Measurements from ENCODE around the gene KRTAP9-4. TPM values are rescaled to one million over a fixed set of nuclear protein-coding genes. Genes with fewer than 3 reads are reported as not detected.
"Not testable (repeated sequence)": the region's sequence is repeated elsewhere in the genome, so short reads cannot be mapped to it uniquely, and the experiment has no call there.

KRTAP9-4 gene
- total RNA-seq, 3 donors from 2014 or later: not detected

DNA sequence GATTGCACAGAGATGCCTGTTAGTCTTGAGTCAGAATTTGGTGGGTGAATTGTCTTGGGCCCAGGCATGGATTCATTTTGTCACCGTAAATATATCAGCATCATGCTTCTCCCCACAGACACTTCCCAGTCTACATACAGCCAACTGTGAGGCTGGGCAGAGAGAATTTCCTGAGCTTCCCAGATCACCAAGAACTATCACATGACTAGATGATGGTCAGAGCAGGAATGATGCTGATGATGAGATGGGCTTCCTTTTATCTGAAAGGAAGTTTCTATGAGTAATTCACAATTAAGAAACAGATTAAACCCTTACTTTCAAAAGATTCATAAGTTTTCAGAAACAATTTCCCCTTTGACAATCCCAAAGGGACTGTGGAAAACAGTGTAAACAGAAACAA lies 5.4 kb downstream of the KRTAP9-4 start:
- ATAC-seq (no peak), DNase-seq (no peak)
- no peaks in the 10 kb centered on the region for H3K36me3 ChIP-seq (ENCODE audit: low read depth)
- no peaks in the 10 kb centered on the region for H3K9me3 ChIP-seq
- TF ChIP-seq, protein P1, sequence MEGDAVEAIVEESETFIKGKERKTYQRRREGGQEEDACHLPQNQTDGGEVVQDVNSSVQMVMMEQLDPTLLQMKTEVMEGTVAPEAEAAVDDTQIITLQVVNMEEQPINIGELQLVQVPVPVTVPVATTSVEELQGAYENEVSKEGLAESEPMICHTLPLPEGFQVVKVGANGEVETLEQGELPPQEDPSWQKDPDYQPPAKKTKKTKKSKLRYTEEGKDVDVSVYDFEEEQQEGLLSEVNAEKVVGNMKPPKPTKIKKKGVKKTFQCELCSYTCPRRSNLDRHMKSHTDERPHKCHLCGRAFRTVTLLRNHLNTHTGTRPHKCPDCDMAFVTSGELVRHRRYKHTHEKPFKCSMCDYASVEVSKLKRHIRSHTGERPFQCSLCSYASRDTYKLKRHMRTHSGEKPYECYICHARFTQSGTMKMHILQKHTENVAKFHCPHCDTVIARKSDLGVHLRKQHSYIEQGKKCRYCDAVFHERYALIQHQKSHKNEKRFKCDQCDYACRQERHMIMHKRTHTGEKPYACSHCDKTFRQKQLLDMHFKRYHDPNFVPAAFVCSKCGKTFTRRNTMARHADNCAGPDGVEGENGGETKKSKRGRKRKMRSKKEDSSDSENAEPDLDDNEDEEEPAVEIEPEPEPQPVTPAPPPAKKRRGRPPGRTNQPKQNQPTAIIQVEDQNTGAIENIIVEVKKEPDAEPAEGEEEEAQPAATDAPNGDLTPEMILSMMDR (IDR thresholded peaks at IDR 0.05): no peak
- no peaks in the 10 kb centered on the region for H3K4me1 ChIP-seq (ENCODE audit: low read depth)
- no peak overlapping the region for H3K4me3 ChIP-seq
- intact Hi-C loops (cut with DNase I, micrococcal nuclease): no loop called here

DNA sequence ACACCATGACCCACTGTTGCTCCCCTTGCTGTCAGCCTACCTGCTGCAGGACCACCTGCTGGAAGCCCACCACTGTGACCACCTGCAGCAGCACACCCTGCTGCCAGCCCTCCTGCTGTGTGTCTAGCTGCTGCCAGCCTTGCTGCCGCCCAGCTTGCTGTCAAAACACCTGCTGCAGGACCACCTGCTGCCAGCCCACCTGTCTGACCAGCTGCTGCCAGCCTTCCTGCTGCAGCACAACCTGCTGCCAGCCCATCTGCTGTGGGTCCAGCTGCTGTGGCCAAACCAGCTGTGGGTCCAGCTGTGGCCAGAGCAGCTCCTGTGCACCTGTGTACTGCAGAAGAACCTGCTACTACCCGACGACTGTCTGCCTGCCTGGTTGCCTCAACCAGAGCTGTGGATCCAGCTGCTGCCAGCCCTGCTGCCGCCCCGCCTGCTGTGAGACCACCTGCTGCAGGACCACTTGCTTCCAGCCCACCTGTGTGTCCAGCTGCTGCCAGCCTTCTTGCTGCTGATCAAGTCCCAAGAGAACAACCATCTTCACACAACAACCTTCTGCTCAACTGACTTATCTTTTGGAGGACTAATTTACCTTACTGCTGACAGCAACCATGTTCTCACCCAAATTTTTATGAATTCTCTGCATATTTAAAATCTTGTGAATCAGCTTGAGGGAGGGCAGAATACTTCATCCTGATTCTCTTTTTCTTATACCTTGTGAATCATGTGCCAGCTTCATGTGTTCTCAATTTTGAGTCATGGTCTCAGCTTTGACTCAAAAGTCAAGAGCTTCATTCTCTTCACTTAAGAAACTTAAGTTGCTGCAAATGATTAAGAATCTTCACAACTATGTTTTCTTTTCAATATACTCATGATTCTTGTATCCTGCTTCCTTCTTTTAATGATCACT lies 6.1 kb downstream of the KRTAP9-4 start, which contains the start of gene KRTAP9-9:
Gene KRTAP9-9 (plus strand): TSS at position 4 of the 910 bp plus-strand sequence.
- ATAC-seq; H3K4me1 ChIP-seq (ENCODE audit: low read depth); DNase-seq; H3K4me3 ChIP-seq; H3K36me3 ChIP-seq (ENCODE audit: low read depth); H3K9me3 ChIP-seq; intact Hi-C loops (cut with DNase I, micrococcal nuclease): not testable (repeated sequence)

DNA sequence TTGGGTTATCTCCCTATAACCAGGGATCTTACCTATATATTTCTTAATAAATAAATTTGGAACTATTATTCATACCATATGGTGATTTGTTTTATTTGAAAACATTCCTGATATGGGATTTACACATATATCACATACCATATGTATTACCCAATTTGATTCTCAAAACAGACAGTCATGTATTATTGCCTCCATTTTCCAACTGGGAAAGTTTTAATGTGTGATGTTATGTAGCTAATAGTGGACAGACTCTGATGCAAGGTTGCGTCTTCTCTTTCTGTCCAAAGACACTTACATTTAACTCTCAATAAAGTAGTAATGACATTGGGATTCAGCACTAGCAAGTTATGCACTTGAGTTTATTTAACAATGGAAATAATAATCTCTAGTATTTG lies 6.8 kb downstream of the KRTAP9-4 start:
- Histone ChIP-seq H3K36me3 (ENCODE audit: low read depth) (no peaks in the 10 kb centered on the region), H3K9me3 (no peaks in the 10 kb centered on the region), H3K4me3 (no peak overlapping the region), H3K4me1 (ENCODE audit: low read depth) (no peaks in the 10 kb centered on the region)
- ATAC-seq (no peak), DNase-seq (no peak)
- intact Hi-C loops (cut with DNase I, micrococcal nuclease): no loop called here
- TF ChIP-seq, protein P1 (IDR thresholded peaks at IDR 0.05): no peak

DNA sequence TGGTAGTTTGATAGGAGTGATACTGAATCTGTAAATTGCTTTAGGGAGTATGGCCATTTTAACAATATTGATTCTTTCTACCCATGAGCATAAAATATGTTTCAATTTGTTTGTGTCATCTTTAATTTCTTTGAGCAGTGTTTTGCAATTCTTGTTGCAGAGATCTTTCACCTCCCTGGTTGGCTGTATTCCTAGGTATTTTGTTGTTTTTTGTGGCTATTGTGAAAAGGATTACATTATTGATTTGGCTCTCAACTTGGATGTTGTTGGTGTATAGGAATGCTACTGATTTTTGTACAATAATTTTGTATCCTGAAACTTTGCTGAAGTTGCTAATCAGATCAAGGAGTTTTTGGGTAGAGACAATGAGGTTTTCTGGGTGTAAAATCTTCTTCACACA lies 8.9 kb downstream of the KRTAP9-4 start:
- H3K9me3 ChIP-seq: no peaks in the 10 kb centered on the region
- intact Hi-C loops (cut with DNase I, micrococcal nuclease): no loop called here
- TF ChIP-seq, protein P1 (IDR thresholded peaks at IDR 0.05): no peak

DNA sequence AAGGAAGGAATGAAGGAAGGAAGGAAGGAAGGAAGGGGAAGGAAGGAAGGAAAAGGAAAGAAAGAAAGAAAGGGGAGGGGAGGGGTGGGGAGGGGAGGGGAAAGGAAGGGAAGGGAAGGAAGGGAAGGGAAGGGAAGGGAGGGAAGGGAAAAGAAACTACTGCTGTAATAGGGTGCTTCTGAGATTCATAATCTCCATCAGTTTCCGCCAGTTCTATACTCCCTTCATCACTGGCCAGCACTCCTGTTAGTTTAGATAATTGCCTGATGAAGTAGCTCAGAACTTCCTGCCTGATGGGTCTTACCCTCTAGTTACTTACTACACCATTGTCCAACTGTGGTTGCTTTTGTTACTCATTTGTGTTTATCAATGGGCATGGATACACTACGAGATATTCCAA lies 13.7 kb downstream of the KRTAP9-4 start:
- Histone ChIP-seq H3K4me1 (ENCODE audit: low read depth) (no peaks in the 10 kb centered on the region), H3K4me3 (no peak overlapping the region), H3K9me3 (no peaks in the 10 kb centered on the region), H3K36me3 (ENCODE audit: low read depth) (no peaks in the 10 kb centered on the region)
- no peak for ATAC-seq
- intact Hi-C loops (cut with DNase I, micrococcal nuclease): no loop called here
- TF ChIP-seq, protein P1 (IDR thresholded peaks at IDR 0.05): no peak
- no peak for DNase-seq

More for the DNA sequence above, 8.9 kb downstream of the KRTAP9-4 start:
- H3K4me1 ChIP-seq (ENCODE audit: low read depth): no peaks in the 10 kb centered on the region
- no peak overlapping the region for H3K4me3 ChIP-seq
- DNase-seq: no peak
- ATAC-seq: no peak
- no peaks in the 10 kb centered on the region for H3K36me3 ChIP-seq (ENCODE audit: low read depth)

DNA sequence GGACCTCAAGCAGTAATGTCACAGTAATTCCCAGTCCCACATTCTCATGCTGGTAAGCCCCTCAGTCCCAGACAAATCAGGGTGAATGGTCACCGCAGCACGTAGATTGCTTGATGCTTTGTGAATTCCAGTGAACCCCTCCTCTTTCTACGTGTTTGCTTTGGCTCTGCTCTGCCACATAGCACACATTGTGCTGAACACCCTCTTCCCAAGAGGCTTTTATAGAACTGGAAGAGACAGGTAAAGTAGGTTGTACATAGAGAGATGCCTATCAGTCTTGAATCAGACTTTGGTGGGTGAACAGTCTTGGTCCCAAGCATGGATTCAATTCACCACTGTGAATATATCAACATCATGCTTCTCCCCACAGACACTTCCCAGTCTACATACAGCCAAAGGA lies 15.1 kb downstream of the KRTAP9-4 start:
- ATAC-seq: no peak
- DNase-seq: no peak
- Histone ChIP-seq H3K4me1 (ENCODE audit: low read depth) (no peaks in the 10 kb centered on the region), H3K9me3 (no peaks in the 10 kb centered on the region), H3K4me3 (no peak overlapping the region), H3K36me3 (ENCODE audit: low read depth) (no peaks in the 10 kb centered on the region)
- intact Hi-C loops (cut with DNase I, micrococcal nuclease): no loop called here
- TF ChIP-seq, protein P1 (IDR thresholded peaks at IDR 0.05): no peak
